ENCODE measurements around the gene CRYBB2.
"Not testable (repeated sequence)": the region's sequence is repeated elsewhere in the genome, so short reads cannot be mapped to it uniquely, and the experiment has no call there.

The CRYBB2 gene

DNA sequence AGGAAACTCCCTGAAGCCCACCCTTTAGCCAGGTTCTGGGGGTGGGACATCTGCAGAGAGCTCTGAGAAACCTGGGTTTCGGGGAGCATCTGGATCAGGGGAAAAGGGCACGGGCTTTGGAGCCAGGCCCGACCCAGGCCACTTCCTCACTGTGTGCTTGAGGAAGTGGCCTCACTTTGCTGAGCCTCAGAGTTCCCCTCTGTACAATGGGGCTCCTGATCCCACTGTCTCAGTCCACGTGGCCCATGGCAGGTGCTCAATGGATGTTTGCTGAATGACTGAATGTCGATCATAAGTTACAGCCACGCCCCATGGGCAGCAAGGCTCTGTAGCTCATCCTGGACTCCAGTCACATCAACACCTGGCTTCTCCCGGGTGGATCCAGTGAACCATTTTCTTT, 18.5 kb upstream of the CRYBB2 start:
- DNase-seq: no peak

DNA sequence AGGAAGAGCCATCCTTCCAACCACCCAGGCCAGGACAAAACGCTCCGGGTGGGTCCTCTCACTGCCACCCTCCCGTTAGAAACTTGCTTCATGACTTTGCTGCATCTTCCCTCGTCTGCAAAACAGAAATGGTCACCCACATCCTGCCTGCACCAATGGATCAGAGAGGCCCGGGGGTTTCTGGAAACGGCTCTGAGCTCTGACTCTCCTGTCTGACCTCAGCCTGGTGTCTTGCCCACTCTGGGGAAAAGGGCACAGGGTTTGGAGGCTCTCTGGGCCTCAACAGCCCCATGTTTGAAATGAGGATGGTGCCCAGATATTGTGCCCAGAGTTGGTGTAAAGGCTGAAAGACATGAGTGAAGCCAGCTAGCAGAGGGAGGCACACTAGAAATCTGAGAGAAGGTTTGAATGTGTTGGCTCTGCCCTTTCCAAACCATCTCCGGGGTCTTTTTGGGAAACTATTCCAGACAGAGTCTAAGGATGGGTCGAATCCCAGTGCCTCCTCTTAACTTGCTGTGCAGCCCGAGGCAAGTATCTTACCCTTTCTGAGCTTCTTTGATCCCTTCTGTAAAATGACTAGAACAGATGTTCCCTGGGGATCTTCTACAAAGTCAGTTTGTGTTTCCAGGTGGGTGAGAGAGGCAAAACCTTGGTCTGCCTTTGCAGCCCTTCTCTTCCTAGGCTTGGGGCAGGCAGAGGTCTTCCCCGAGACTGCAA, 17.7 kb upstream of the CRYBB2 start:
- DNase-seq: no peak

DNA sequence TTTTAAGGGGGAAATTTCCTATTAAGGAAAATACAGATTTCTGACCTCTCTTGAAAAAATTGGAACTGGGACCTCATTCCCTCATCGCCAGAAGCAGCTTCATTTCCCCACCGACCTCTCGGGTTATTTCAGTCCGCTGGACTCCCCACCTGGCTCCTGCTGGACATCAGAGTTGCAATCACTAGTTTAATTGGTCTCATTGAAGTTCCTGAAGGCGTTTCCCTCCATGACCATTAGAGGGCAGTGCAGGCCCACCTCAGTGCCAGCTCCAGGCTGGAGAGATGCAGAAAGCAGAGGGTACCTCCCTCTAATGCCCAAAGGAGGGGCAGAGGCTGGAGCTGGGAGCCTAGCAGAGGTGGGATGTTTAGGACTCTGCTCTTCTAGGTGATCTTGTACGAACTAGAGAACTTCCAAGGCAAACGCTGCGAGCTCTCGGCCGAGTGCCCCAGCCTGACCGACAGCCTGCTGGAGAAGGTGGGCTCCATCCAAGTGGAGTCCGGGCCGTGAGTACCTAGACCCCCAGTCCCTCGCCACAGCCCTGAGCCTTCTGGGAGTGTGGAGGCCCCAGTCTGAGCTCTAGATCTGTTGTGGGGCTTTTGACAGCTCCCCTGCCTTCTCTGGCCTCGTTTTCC, 17.0 kb upstream of the CRYBB2 start:
- no peak for DNase-seq

DNA sequence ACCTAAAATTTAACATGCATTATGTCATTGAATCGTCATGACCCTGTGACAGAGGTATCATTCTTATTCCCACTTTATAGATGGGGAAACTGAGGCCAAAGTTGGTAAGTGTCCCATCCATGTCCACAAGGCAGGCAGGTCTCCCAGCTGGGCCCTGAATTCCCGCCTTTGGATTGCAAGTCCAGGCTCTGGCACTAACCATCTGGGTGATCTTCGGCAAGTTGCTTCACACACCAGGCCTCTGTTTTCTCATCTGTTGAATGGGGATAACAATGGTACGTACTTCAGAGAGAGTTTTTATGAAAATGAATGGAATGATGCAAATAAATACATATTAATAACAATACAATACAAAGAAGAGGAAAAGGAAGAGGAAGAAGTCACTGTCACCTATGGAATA, 16.4 kb upstream of the CRYBB2 start:
- no peak for DNase-seq

DNA sequence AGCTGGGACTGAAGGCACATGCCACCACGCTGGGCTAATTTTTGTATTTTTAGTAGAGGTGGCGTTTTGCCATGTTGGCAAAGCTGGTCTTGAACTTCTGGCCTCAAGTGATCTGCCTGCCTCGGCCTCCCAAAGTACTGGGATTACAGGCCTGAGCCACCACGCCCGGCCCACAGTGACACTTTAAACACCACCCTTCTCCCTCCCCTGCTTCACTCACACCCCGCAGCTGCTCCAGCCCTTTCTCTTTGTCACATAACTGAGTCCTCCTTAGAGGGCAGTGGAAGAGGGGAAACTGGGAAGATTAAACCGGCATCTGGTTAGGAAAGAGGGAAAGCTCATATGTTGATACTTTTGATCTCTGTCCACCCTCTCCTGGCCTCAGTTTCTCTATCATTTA, 14.9 kb upstream of the CRYBB2 start:
- DNase-seq: not testable (repeated sequence)

DNA sequence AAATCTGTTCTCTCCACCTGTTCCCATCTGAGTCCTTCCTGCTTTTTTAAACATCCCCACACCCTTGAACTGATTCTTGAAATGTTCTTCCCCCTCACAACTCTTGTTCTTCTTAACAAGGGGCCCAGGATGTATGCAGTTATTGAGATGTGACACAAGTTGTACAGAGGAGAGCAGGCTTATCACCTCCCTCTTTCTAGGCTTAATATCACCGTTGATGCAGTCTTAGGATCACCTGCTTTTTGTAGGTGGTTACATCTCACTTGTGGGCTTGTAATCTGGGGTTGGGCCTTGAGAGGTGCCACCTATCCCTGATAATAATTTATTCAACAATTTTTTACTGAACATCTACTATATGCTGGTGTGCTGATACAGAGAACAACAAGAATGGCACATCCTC, 13.6 kb upstream of the CRYBB2 start:
- no peak for DNase-seq

DNA sequence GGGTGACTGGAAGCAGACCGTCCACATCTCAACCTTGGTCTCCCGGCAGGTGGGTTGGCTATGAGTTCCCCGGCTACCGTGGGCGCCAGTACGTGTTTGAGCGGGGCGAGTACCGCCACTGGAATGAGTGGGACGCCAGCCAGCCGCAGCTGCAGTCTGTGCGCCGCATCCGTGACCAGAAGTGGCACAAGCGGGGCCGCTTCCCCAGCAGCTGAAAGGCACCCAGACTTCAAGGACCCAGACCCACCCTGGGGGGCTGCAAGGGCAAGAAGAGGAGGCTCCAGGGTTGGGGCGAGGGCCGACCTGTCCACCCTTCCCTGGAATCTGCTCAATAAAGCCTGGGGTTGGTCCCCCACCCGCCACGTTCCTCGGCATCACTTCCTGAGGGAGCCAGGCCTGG, 12.4 kb upstream of the CRYBB2 start:
- DNase-seq: no peak

DNA sequence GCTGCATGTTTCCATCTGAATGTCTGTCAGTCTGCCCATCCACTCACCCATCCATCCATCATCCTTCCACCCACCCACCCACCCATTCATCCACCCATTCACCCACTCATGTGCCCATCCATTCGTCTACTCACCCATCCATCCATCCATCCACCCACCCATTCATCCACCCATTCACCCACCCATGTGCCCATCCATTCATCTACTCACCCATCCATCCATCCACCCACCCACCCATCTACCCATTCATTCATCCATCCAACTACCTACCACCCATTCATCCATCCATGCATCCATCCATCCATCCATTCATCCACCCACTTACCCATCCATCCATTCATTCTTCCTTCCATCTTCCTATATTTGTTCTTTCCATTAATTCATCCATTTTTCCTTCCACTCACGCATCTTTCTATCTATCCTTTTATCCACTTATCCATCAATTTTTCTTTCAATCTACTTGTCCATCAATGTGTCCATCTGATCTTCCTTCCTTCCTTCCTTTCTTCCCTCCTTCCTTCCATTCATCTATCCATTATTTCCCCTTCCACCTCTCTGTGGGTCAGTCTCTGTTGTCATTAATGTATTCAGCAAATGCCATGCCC, 11.8 kb upstream of the CRYBB2 start:
- no peak for DNase-seq

DNA sequence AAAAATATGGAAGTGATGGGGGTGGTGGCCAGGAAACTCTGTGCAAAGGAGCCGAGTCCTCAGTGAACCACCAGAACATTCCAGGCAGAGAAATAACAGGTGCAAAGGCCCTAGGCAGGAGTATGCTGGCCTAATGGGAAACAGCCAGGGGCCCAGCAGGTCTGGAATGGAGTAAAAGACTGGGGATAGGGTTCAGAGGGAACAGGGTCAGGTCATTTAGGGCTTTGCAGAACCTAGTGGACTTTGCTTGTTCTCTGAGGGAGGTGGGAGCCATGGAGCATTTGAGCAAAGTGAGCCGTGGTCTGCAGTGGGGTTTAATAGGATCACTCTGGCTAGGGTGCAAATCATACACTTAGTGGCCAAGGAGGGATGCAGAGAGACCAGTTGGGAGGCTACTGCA, 11.1 kb upstream of the CRYBB2 start:
- no peak for DNase-seq

DNA sequence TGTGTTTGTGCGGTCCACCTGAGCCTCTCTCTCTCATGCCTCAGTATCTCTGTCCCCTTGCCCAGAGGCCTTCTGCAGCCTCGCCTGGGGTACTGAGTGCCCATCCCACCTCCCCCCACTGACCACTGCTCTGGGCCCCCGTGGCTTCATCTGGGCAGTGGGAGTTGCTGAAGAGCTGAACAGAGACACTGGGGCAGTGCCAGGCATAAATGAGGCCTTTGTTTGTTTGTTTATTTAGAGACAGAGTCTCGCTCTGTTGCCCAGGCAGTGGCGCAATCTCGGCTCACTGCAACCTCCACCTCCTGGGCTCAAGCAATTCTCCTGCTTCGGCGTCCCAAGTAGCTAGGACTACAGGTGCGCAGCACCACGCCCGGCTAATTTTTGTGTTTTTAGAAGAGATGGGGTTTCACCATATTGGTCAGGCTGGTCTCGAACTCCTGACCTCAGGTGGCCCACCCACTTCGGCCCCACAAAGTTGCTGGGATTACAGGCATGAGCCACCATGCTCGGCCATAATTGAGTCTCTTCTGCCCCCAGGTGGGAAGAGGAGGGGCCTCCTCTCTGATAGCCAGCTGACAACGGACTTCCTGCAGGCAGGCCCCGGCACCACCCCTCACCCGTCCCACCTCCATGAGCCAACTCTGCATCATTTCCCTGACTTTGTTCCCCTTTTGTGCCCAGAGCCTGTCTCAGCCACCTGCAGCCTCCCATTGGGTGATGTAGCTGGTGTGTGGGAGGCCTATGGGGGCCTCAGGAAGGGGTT, 10.5 kb upstream of the CRYBB2 start:
- DNase-seq: no peak

DNA sequence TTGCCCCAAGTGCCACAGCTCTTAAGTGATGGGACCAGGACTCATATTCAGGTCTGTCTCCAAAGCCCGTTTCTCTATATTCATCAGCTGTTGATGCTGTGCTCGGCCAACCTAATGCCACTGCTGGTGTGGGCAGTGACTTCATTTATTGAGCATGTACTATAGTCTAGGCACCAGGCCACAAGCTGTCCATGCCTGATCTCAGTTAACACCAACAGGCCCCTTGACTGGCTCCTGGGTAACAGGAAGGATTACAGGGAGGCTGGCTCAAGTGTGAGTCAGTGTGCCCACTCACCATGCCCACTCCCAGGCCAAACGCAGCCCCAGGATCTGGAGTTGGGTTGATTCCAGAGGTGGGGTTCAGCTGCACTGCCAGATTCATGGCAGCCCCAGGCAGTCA, 8.6 kb upstream of the CRYBB2 start:
- no peak for DNase-seq

DNA sequence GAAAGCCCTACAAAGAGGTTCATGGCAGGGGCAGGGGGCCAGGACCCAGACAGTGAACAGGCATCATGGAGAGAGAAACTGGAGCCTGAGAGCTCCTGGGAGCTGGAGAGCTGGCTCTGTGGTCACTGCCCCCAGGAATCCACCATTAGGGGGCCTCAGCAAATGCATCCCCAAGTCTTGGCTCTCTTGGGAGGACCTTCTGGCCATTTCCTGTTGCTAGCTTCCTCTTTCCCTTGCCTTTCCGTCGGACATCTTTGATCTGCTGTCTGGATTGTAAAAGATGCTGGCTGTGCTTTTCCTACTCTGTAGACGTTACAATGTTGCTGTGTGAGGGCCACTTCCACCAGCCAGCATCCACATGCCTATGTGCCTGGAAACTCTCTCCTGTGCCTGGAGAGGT, 7.1 kb upstream of the CRYBB2 start:
- no peak for DNase-seq

DNA sequence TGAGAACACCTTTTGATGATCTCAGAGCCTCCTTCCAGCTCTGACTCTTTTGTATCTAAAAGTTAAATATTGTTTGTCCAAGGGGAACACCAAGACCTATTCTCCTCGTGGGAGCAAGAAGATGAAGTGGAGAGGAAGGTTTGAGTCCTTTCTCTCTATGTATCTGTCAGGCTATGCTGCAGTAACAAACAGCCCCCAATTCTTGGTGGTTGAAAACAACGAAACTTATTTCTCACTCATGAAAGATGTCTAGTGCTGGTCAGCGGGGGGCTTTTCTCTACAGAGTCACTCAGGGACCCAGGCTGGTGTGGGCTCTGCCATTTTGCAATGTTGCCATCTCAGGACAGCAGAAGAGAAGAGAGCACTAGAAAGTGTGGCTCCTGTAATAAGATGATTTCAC, 6.2 kb upstream of the CRYBB2 start:
- DNase-seq: no peak

DNA sequence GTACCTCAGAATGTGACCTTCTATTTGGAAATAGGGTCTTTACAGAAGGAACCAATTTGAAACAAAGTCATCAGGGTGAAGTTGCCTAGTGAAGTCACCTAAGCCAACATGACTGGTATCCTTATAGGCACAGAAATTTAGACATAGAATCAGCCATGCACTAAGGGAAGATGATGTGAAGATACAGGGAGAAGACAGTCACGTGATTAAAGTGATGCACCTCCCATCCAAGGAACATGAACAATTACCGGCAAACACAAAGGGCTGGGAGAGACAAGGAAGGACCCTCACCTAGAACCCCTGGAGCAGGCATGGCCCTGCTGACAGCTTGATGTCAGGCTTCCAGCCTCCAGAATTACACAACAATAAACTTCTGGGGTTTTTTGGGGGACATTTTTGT, 3.2 kb upstream of the CRYBB2 start:
- no peak for DNase-seq

DNA sequence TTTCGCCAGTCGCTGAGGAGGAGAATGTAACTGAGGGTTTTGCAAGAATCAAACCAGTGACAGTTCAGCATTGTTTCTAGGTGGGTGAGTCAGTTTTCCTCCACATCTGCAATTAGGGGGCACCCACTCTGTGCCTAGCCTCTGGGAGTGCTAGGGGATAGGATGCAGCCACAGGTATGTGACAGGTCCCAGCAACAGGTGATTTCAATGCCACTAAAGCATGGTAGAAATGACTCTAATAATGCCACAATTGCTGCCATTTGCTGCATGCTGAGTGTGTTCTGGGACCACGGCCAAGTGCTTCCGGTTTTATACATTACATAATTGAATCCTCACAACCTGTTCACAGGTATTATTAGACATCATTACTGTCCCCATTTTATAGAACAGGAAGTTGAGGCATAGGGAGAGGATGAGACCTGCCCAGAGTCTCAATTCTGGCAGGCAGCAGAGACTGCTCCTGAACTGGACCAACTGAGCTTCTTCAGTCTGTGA, 556 bp downstream of the CRYBB2 start:
- peak; percentile 38 for DNase-seq

DNA sequence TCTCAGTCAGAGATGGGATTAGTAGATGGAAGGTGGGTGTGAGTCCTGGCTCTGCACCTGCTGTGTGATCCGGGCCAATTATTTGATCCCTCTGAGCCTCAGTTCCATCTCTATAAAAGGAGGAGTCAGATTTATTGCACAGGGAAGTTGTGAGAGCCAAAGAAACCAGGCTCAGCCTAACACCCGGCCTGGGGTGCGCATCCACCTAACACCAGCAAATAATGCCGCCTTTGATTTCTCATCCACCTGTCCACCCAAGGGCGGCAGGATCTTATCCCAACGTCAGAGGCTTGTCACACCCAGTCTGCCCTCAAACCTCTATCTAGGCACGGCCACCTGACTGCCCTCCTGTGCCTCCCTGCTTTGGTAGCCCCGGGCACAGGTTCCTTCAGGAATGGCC, 2.4 kb downstream of the CRYBB2 start:
- DNase-seq: no peak

DNA sequence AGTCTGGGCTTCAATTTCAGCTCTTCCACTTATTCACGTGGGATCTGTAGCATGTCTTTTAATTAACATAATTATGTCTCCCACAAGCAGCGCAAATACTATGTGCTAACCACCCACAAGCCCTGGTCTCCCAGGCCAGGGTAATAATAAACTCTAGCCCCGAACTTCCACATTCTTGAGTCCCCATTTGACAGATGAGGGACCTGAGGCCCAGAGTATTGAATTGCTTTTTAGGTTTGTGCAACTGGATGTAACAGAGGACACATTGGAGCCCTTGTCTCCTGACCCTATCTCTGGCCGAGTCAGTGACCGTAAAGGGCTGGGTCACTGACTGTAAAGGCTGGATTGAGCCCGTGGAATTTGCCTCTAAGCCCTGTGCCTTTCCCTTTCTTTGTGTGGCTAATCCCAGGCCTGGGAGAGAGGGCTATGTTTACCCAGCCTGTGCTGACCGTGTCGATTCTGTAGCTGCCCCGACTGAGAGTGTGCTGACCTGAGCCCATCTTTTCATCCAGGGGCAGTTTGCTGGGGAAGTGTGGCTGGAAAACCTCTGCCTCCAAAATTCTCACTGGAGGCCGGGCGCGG, 3.9 kb downstream of the CRYBB2 start:
- DNase-seq: no peak

DNA sequence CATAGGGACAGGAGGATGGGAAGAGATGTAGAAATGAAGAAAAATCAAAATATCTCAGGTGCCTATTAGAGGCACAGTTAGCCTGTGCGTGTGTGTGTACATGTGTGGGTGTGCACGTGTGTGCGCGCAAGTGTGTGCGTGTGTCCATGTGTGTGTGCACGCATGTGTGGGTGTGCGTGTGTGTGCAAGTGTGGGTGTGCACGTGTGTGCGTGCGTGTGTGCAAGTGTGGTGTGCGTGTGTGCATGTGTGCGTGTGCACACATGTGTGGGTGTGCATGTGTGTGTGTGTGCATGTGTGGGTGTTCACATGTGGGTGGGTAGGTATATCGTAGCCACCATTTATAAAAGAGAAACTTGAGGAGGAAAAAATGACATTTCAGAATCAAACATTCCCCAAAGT, 9.4 kb downstream of the CRYBB2 start:
- DNase-seq: no peak

DNA sequence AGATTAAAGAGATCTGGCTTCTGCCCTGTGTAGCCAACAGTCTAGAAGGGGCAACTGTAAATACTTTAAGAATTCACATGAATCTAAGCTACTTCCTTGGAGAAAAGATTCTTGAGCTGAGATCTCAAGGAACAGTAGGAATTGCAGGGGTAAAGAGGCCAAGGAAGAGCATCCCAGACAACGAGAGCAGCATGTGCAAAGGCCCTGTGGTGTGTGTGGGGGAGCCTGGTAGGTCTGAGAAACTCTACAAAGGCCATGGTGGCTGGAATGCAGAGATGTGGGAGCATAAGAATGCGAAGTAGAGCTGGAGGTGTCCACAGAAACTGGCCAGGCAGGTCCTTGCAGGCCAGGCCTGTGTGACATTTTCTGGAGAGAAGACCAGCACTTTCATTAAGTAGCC, 11.3 kb downstream of the CRYBB2 start:
- DNase-seq: not testable (repeated sequence)

DNA sequence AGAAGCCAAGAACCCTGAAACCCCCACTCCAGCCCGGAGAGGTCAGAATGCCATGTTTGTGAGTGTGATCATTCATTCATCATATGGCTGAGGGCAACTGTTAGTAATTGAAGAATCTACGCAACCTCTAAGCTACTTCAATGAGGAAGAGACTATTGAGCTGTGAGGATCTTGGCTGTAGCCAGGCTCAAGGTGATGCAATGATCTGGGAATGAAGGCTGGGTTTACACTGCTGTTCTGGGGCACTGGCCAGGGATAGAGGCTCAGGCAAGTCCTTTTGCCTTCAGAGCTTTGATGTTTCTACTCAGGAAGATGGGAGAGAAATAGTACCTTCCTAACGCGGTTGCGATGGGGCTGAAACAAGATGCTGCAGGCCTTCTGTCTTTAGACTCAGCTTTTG, 12.9 kb downstream of the CRYBB2 start:
- no peak for DNase-seq

DNA sequence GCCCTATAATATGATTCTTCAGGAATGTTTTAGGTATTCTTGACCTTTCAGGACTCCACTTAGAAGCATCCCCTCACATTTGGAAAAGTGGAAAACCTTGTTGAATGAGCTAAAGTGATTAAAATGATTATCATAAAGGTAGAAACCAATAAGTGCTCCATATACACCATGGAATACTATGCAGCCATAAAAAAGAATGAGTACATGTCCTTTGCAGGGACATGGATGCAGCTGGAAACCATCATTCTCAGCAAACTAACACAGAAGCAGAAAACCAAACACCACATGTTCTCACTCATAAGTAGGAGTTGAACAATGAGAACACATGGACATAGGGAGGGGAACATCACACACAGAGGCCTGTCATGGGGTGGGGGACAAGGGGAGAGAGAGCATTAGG, 14.3 kb downstream of the CRYBB2 start:
- DNase-seq: not testable (repeated sequence)

DNA sequence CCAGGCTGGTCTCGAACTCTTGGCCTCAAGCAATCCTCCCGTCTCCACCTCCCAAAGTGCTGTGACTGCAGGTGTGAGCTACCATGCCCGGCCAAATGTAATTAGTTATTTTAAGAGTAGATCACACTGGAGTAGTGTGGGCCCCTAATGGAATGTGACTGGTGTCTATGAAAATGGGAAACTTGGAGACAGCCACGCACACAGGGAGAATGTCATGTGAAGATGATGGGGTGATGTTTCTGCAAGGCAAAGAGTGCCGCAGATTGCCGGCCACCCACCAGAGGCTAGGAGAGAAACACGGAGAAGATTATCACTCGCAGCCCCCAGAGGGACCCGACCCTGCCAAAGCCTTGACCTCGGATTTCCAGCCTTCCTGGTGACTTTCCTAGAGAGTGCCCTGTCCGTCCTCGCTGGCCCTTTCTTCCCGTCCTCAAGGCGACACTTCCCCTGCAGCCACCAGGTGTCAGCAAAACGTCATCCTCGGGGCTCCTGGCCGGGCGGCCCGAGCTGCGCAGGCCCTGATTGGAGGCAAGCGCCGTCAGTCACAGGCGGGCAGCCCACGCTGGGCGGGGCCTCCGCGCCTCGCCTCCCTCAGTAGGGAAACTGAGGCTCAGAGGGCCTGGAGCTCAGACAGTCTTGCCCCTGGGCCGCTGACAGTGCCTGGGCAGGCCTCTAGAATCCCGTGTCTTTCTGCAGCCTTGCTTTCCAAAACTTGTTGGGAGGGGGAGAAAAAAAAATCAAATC, 16.3 kb downstream of the CRYBB2 start:
- DNase-seq: peak; percentile 45

DNA sequence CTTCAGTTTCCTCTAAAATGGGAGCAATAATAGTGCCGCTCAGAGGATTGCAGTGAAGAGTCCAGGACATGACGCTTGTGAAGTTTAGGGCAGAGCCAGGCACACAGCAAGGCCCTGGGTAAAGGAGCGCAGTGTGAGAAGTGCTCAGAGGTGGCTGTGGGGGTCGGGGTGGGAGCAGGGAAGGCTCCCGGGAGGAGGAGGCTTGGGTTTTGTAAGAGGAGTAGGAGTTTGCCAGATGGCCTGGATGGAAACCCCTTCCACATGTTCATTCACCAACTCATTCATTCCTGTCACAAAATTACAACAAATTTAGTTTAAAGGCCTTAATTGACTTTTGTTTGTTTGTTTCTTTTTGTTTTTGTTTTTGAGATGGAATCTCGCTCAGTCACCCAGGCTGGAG, 17.0 kb downstream of the CRYBB2 start:
- no peak for DNase-seq
